WERI-Rb-1 (cell line): Measurements from ENCODE around the gene FAM216B.

Experiments used
- DNase-seq: peaks from one replicate; pipeline ENCODE4 v3.0.0-alpha.2; 2020
- H3K27ac ChIP-seq: fragments of 250-450 bp; sonication (Bioruptor Pico); 2 replicates; pipeline ENCODE4 v1.5.1; 2020; ENCODE audit warnings: mild to moderate bottlenecking, moderate library complexity
- H3K27me3 ChIP-seq: fragments of 250-450 bp; sonication (Bioruptor Pico); 2 replicates; pipeline ENCODE4 v1.5.1; 2021; ENCODE audit warnings: mild to moderate bottlenecking, low read depth, moderate library complexity; ENCODE audit not compliant: insufficient read depth, severe bottlenecking
- H3K36me3 ChIP-seq: fragments of 250-450 bp; sonication (Bioruptor Pico); 2 replicates; pipeline ENCODE4 v1.5.1; 2020; ENCODE audit warnings: mild to moderate bottlenecking, moderate library complexity
- H3K4me3 ChIP-seq: 2 replicates; pipeline ENCODE4 v1.5.1; 2011; ENCODE audit warnings: low read depth, mild to moderate bottlenecking, control low read depth, low read length
- H3K9me3 ChIP-seq: fragments of 250-450 bp; sonication (Bioruptor Pico); 2 replicates; pipeline ENCODE4 v1.5.1; 2021; ENCODE audit warnings: mild to moderate bottlenecking, moderate library complexity; ENCODE audit not compliant: severe bottlenecking
- CTCF ChIP-seq: IDR thresholded peaks from 2 replicates; pipeline ENCODE4 v1.5.1; 2011; ENCODE audit warnings: low read depth, mild to moderate bottlenecking, control low read depth, inconsistent platforms, low read length

Gene FAM216B

GRCh38 chr13:42745655-42746054 is 35.7 kb upstream of the FAM216B start:
- no peaks in the 10 kb centered on the region for H3K27me3 ChIP-seq
- no peak overlapping the region for H3K27ac ChIP-seq
- no peak overlapping the region for H3K4me3 ChIP-seq
- DNase-seq = no peak
- H3K36me3 ChIP-seq = no peaks in the 10 kb centered on the region
- TF ChIP-seq CTCF = no peak
- no peaks in the 10 kb centered on the region for H3K9me3 ChIP-seq

- H3K4me3 ChIP-seq = no peak overlapping the region
- H3K36me3 ChIP-seq = no peaks in the 10 kb centered on the region
- no peak overlapping the region for H3K27ac ChIP-seq
- no peak for DNase-seq
- TF ChIP-seq CTCF = no peak
- H3K27me3 ChIP-seq = no peaks in the 10 kb centered on the region
- H3K9me3 ChIP-seq = no peaks in the 10 kb centered on the region
Measured at GRCh38 chr13:42746866-42747265, 34.5 kb upstream of the FAM216B start.

GRCh38 chr13:42747399-42747873 is 33.9 kb upstream of the FAM216B start:
- H3K9me3 ChIP-seq = no peaks in the 10 kb centered on the region
- DNase-seq = no peak
- no peaks in the 10 kb centered on the region for H3K27me3 ChIP-seq
- H3K27ac ChIP-seq = no peak overlapping the region
- H3K4me3 ChIP-seq = no peak overlapping the region
- H3K36me3 ChIP-seq = no peaks in the 10 kb centered on the region
- no peak for TF ChIP-seq CTCF

- no peak for DNase-seq
- H3K27me3 ChIP-seq = no peaks in the 10 kb centered on the region
- no peak overlapping the region for H3K4me3 ChIP-seq
- no peaks in the 10 kb centered on the region for H3K9me3 ChIP-seq
- TF ChIP-seq CTCF = no peak
- no peak overlapping the region for H3K27ac ChIP-seq
- H3K36me3 ChIP-seq = no peaks in the 10 kb centered on the region
Measured at GRCh38 chr13:42750794-42751193, 30.6 kb upstream of the FAM216B start.

GRCh38 chr13:42751693-42752092 is 29.7 kb upstream of the FAM216B start:
- no peaks in the 10 kb centered on the region for H3K9me3 ChIP-seq
- H3K27me3 ChIP-seq = no peaks in the 10 kb centered on the region
- H3K4me3 ChIP-seq = no peak overlapping the region
- TF ChIP-seq CTCF = no peak
- no peak overlapping the region for H3K27ac ChIP-seq
- H3K36me3 ChIP-seq = no peaks in the 10 kb centered on the region
- no peak for DNase-seq

GRCh38 chr13:42752731-42753130 is 28.7 kb upstream of the FAM216B start:
- TF ChIP-seq CTCF = no peak
- Histone ChIP-seq H3K27me3 (no peaks in the 10 kb centered on the region), H3K4me3 (no peak overlapping the region), H3K9me3 (no peaks in the 10 kb centered on the region), H3K27ac (no peak overlapping the region), H3K36me3 (no peaks in the 10 kb centered on the region)
- no peak for DNase-seq
